ENCODE results near the gene CYB5R3. TPM values are rescaled to one million over a fixed set of nuclear protein-coding genes. Genes with fewer than 3 reads are reported as not detected.
"Not testable (repeated sequence)": the region's sequence is repeated elsewhere in the genome, so short reads cannot be mapped to it uniquely, and the experiment has no call there.

CYB5R3 gene
- polyA plus RNA-seq, 1 donor, result 201 TPM

DNA sequence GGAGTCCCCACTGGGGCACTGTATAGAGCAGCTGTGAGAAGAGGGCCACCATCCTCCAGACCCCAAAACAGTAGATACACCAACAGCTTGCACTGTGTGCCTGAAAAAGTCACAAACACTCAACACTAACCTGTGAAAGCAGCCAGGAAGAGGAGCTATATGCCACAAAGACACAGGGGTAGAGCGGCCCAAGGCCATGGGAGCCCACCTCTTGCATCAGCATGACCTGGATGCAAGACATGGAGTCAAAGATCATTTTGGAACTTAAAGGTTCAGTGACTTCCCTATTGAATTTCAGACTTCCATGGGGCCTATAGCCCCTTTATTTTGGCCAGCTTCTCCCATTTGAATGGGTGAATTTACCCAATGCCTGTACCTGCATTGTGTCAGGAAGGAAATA is 29.7 kb upstream of the CYB5R3 start:
- WGBS (ENCODE audit: insufficient coverage, low lambda C conversion rate), result no CpG with 5 or more reads among the region's 1 CpG
- H3K27ac ChIP-seq (ENCODE audit: low read length), result no peak overlapping the region
- H3K4me1 ChIP-seq (ENCODE audit: control insufficient read depth, insufficient read depth, low read length), result peaks cover 20% of the 10 kb centered on the region
- no peak overlapping the region for H3K4me3 ChIP-seq (ENCODE audit: low read length)
- no peak for DNase-seq
- H3K36me3 ChIP-seq (ENCODE audit: control insufficient read depth, insufficient read depth, low read length), result no peaks in the 10 kb centered on the region
- H3K27me3 ChIP-seq (ENCODE audit: control insufficient read depth, insufficient read depth, low read length), result no peaks in the 10 kb centered on the region
- H3K9me3 ChIP-seq (ENCODE audit: control insufficient read depth, low read depth, low read length), result no peaks in the 10 kb centered on the region

DNA sequence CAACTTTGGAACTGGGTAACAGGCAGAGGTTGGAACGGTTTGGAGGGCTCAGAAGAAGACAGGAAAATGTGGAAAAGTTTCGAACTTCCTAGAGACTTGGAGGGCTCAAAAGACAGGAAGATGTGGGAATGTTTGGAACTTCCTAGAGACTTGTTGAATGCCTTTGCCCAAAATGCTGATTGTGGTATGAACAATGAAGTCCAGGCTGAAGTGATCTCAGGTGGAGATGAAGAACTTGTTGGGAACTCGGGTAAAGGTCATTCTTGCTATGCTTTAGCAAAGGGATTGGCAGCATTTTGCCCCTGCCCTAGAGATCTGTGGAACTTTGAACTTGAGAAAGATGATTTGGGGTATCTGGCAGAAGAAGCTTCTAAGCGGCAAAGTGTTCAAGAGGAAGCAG is 28.7 kb upstream of the CYB5R3 start:
- peaks cover 12% of the 10 kb centered on the region for H3K4me1 ChIP-seq (ENCODE audit: control insufficient read depth, insufficient read depth, low read length)
- DNase-seq; H3K36me3 ChIP-seq (ENCODE audit: control insufficient read depth, insufficient read depth, low read length); H3K4me3 ChIP-seq (ENCODE audit: low read length); H3K27ac ChIP-seq (ENCODE audit: low read length); H3K27me3 ChIP-seq (ENCODE audit: control insufficient read depth, insufficient read depth, low read length); H3K9me3 ChIP-seq (ENCODE audit: control insufficient read depth, low read depth, low read length): not testable (repeated sequence)
- 93% methylated on average over 3 of the region's 4 CpGs for WGBS (ENCODE audit: insufficient coverage, low lambda C conversion rate)

DNA sequence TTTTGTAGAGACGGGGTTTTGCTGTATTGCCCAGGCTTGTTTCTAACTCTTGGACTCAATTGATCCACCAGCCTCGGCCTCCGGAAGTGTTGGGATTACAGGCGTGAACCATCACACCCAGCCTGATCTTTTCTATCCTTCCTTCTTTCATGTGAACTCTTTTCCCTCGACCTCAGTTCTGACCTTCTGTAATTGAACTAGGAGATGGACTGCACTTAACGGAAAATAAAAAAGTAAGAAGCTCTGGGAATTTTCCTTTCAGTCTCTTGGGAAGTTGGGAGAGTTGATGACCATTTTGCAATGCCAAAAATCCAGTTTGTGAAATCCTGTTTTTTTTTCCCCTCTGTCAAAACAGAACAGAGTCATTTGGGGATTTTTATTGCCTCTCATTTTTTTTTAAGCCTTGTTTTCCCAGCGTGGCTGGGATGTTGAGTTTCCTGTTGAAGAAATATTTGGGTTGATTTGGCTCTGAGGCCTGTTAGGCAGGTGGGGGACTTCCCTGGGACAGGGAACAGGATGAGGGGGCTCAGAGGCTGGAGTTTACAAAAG is 26.9 kb upstream of the CYB5R3 start:
- Histone ChIP-seq H3K36me3 (ENCODE audit: control insufficient read depth, insufficient read depth, low read length) (no peaks in the 10 kb centered on the region), H3K9me3 (ENCODE audit: control insufficient read depth, low read depth, low read length) (no peaks in the 10 kb centered on the region), H3K27ac (ENCODE audit: low read length) (no peak overlapping the region), H3K4me1 (ENCODE audit: control insufficient read depth, insufficient read depth, low read length) (peaks cover 4% of the 10 kb centered on the region), H3K27me3 (ENCODE audit: control insufficient read depth, insufficient read depth, low read length) (no peaks in the 10 kb centered on the region), H3K4me3 (ENCODE audit: low read length) (no peak overlapping the region)
- no peak for DNase-seq
- no CpG with 5 or more reads among the region's 7 CpGs for WGBS (ENCODE audit: insufficient coverage, low lambda C conversion rate)

- Histone ChIP-seq H3K27ac (ENCODE audit: low read length) (no peak overlapping the region), H3K36me3 (ENCODE audit: control insufficient read depth, insufficient read depth, low read length) (no peaks in the 10 kb centered on the region), H3K9me3 (ENCODE audit: control insufficient read depth, low read depth, low read length) (no peaks in the 10 kb centered on the region), H3K27me3 (ENCODE audit: control insufficient read depth, insufficient read depth, low read length) (no peaks in the 10 kb centered on the region), H3K4me3 (ENCODE audit: low read length) (no peak overlapping the region), H3K4me1 (ENCODE audit: control insufficient read depth, insufficient read depth, low read length) (no peaks in the 10 kb centered on the region)
- no peak for DNase-seq
- WGBS (ENCODE audit: insufficient coverage, low lambda C conversion rate), result no CpG with 5 or more reads among the region's 2 CpGs
Observed at GRCh38 chr22:42673898-42674401, 24.8 kb upstream of the CYB5R3 start.

DNA sequence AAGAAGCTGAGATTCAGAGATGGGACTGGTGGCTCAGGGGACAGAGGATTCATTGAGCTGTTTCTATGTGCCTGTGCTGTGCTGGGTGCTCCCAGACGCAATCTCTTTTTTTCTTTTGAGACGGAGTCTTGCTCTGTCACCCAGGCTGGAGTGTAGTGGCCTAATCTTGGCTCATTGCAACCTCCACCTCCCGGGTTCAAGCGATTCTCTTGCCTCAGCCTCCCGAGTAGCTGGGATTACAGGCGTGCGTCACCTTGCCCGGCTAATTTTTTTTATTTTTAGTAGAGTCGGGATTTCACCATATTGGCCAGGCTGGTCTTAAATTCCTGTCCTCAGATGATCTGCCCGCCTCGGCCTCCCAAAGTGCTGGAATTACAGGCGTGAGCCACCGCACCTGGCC is 23.9 kb upstream of the CYB5R3 start:
- H3K36me3 ChIP-seq (ENCODE audit: control insufficient read depth, insufficient read depth, low read length); H3K27ac ChIP-seq (ENCODE audit: low read length); DNase-seq; H3K4me1 ChIP-seq (ENCODE audit: control insufficient read depth, insufficient read depth, low read length); H3K4me3 ChIP-seq (ENCODE audit: low read length); H3K9me3 ChIP-seq (ENCODE audit: control insufficient read depth, low read depth, low read length); H3K27me3 ChIP-seq (ENCODE audit: control insufficient read depth, insufficient read depth, low read length): not testable (repeated sequence)
- WGBS (ENCODE audit: insufficient coverage, low lambda C conversion rate), result no CpG with 5 or more reads among the region's 13 CpGs

- WGBS (ENCODE audit: insufficient coverage, low lambda C conversion rate), result 100% methylated on average over 4 of the region's 19 CpGs
- H3K27ac ChIP-seq (ENCODE audit: low read length), result no peak overlapping the region
- no peak for DNase-seq
- H3K4me3 ChIP-seq (ENCODE audit: low read length), result no peak overlapping the region
- H3K36me3 ChIP-seq (ENCODE audit: control insufficient read depth, insufficient read depth, low read length), result no peaks in the 10 kb centered on the region
- H3K27me3 ChIP-seq (ENCODE audit: control insufficient read depth, insufficient read depth, low read length), result no peaks in the 10 kb centered on the region
- no peaks in the 10 kb centered on the region for H3K9me3 ChIP-seq (ENCODE audit: control insufficient read depth, low read depth, low read length)
- no peaks in the 10 kb centered on the region for H3K4me1 ChIP-seq (ENCODE audit: control insufficient read depth, insufficient read depth, low read length)
Observed at GRCh38 chr22:42670921-42671709, 21.9 kb upstream of the CYB5R3 start.

DNA sequence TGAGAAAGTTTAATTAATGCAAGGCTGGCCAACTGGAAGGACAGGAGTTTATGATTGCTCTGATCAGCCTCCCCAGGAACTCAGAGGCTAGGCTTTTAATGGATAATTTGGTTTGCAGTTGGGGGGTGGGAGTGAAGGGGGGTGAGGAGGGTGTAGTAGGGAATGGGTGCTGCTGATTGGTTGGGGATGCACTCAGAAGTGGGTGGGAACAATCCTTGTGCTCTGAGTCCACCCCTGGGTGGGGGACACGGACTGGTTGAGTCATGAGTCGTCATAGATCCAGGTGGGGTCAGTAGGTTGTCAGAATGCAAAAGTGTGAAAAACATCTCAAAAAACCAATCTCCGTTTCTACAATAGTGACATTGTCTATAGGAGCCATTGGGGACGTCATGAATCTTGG is 20.9 kb upstream of the CYB5R3 start:
- Histone ChIP-seq H3K27ac (ENCODE audit: low read length) (no peak overlapping the region), H3K4me1 (ENCODE audit: control insufficient read depth, insufficient read depth, low read length) (no peaks in the 10 kb centered on the region), H3K27me3 (ENCODE audit: control insufficient read depth, insufficient read depth, low read length) (no peaks in the 10 kb centered on the region), H3K9me3 (ENCODE audit: control insufficient read depth, low read depth, low read length) (no peaks in the 10 kb centered on the region), H3K4me3 (ENCODE audit: low read length) (no peak overlapping the region), H3K36me3 (ENCODE audit: control insufficient read depth, insufficient read depth, low read length) (no peaks in the 10 kb centered on the region)
- DNase-seq, result no peak
- WGBS (ENCODE audit: insufficient coverage, low lambda C conversion rate), result no CpG with 5 or more reads among the region's 4 CpGs

GRCh38 chr22:42666393-42666792 is 17.2 kb upstream of the CYB5R3 start:
- not testable (repeated sequence) for H3K27me3 ChIP-seq (ENCODE audit: control insufficient read depth, insufficient read depth, low read length)
- whole genome bisulfite sequencing (ENCODE audit: insufficient coverage, low lambda C conversion rate), result 100% methylated on average over 1 of the region's 3 CpGs

GRCh38 chr22:42664976-42665831 is 16.0 kb upstream of the CYB5R3 start:
- Histone ChIP-seq H3K36me3 (ENCODE audit: control insufficient read depth, insufficient read depth, low read length) (no peaks in the 10 kb centered on the region), H3K9me3 (ENCODE audit: control insufficient read depth, low read depth, low read length) (no peaks in the 10 kb centered on the region), H3K4me3 (ENCODE audit: low read length) (no peak overlapping the region), H3K4me1 (ENCODE audit: control insufficient read depth, insufficient read depth, low read length) (no peaks in the 10 kb centered on the region), H3K27me3 (ENCODE audit: control insufficient read depth, insufficient read depth, low read length) (peaks cover 7% of the 10 kb centered on the region), H3K27ac (ENCODE audit: low read length) (no peak overlapping the region)
- no CpG with 5 or more reads among the region's 11 CpGs for WGBS (ENCODE audit: insufficient coverage, low lambda C conversion rate)
- DNase-seq, result no peak

More at GRCh38 chr22:42666393-42666792, 17.2 kb upstream of the CYB5R3 start:
- not testable (repeated sequence) for DNase-seq; H3K4me1 ChIP-seq (ENCODE audit: control insufficient read depth, insufficient read depth, low read length); H3K36me3 ChIP-seq (ENCODE audit: control insufficient read depth, insufficient read depth, low read length); H3K4me3 ChIP-seq (ENCODE audit: low read length); H3K27ac ChIP-seq (ENCODE audit: low read length); H3K9me3 ChIP-seq (ENCODE audit: control insufficient read depth, low read depth, low read length)

DNA sequence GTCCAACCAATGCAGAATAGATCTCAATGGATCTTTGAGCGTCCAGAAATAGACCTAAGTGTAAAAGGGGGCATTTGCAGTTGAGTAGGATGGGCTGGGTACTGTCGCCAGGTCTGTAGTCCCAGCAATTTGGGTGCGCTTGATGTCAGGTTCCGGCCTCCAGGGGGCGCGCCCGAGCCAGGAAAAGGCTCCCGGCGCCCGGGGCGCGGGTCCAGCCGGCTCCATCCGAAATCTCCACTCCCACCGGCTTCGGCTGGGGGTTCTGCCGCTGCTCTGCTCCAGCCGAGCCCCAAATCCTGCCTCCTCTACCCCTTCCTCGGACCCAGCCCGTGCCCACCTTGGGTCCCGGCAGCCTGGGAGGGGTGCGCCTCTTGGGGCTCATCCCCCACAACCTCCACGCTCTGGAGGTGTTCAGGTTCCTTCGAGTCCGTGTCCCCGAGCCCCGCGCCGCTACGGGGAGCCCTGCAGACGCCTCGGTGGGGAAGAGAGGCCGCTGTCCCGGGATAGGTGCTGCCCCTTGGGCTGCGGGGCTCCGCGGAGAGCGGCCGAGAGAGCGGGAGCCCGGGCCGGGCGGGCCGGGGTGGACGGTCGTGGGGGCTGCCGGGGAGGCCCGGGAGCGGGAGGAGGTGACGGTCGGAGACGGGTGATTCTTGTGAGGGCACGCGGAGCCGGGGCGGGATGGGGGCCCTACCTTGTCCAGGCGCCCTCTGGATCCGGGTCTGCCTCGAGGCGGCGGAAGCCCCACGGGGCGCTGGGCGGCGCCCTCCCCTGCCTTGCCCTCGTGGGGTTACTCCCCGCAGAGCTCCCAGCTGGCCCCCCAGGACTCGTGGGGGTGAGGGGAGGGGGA is 13.0 kb upstream of the CYB5R3 start:
- no CpG with 5 or more reads among the region's 68 CpGs for WGBS (ENCODE audit: insufficient coverage, low lambda C conversion rate)

More for the DNA sequence above, 13.0 kb upstream of the CYB5R3 start:
- Histone ChIP-seq H3K9me3 (ENCODE audit: control insufficient read depth, low read depth, low read length) (no peaks in the 10 kb centered on the region), H3K4me3 (ENCODE audit: low read length) (peak overlapping the region; percentile 60), H3K27me3 (ENCODE audit: control insufficient read depth, insufficient read depth, low read length) (peaks cover 7% of the 10 kb centered on the region), H3K27ac (ENCODE audit: low read length) (no peak overlapping the region), H3K36me3 (ENCODE audit: control insufficient read depth, insufficient read depth, low read length) (no peaks in the 10 kb centered on the region), H3K4me1 (ENCODE audit: control insufficient read depth, insufficient read depth, low read length) (no peaks in the 10 kb centered on the region)
- peak; percentile 54 to 66 for DNase-seq

Data from large intestine (tissue), 3 donors.